IPS DF 6.9 (cell line): Measurements from ENCODE around the gene IFNA6.
"Not testable (repeated sequence)": the region's sequence is repeated elsewhere in the genome, so short reads cannot be mapped to it uniquely, and the experiment has no call there.

ENCODE experiments used
- DNase-seq: peaks from one replicate; pipeline ENCODE4 v3.0.0-alpha.2; 2013; ENCODE audit warnings: low read depth, low spot score
- H3K27ac ChIP-seq: one replicate; pipeline ENCODE4 v1.5.1; 2013; ENCODE audit warnings: low read length, control low read depth
- H3K27me3 ChIP-seq: 2 replicates; pipeline ENCODE4 v1.6.1; 2013; ENCODE audit warnings: mild to moderate bottlenecking, low read length; ENCODE audit not compliant: control insufficient read depth, insufficient read depth
- H3K36me3 ChIP-seq: 2 replicates; pipeline ENCODE4 v1.6.1; 2013; ENCODE audit warnings: low read length; ENCODE audit not compliant: control insufficient read depth, insufficient read depth
- H3K4me1 ChIP-seq: 2 replicates; pipeline ENCODE4 v1.6.1; 2013; ENCODE audit warnings: low read length; ENCODE audit not compliant: control insufficient read depth, insufficient read depth
- H3K4me3 ChIP-seq: 2 replicates; pipeline ENCODE4 v1.5.1; 2013; ENCODE audit warnings: mild to moderate bottlenecking, low read length
- H3K9me3 ChIP-seq: 2 replicates; pipeline ENCODE4 v1.6.1; 2013; ENCODE audit warnings: low read length, inconsistent platforms; ENCODE audit not compliant: control insufficient read depth, insufficient read depth
- WGBS: extraction: QIAGEN DNeasy Blood & Tissue Kit; methylation state at CpG from one replicate; pipeline ENCODE4 v1.1.7; 2013; ENCODE audit warnings: mixed read lengths, missing lambda C conversion rate; ENCODE audit not compliant: insufficient read length, insufficient coverage; 5-methylcytosine and 5-hydroxymethylcytosine counted together

IFNA6 gene

GRCh38 chr9:21350787-21351186 lies at the start of gene IFNA6:
Gene IFNA6 (minus strand): TSS chr9:21350887. CDS start chr9:21350887, 0 bp downstream.
- no peaks in the 10 kb centered on the region for H3K27me3 ChIP-seq
- no peaks in the 10 kb centered on the region for H3K9me3 ChIP-seq
- H3K4me3 ChIP-seq, result no peak within 1 kb of the TSS
- no peaks in the 10 kb centered on the region for H3K4me1 ChIP-seq
- H3K36me3 ChIP-seq, result no peaks in the 10 kb centered on the region
- WGBS, result no CpG with 5 or more reads among the region's 1 CpG
- no peak for DNase-seq
- H3K27ac ChIP-seq, result no peak within 1 kb of the TSS

GRCh38 chr9:21399956-21400355 lies 49.3 kb upstream of the IFNA6 start:
- no CpG with 5 or more reads among the region's 3 CpGs for WGBS

DNA sequence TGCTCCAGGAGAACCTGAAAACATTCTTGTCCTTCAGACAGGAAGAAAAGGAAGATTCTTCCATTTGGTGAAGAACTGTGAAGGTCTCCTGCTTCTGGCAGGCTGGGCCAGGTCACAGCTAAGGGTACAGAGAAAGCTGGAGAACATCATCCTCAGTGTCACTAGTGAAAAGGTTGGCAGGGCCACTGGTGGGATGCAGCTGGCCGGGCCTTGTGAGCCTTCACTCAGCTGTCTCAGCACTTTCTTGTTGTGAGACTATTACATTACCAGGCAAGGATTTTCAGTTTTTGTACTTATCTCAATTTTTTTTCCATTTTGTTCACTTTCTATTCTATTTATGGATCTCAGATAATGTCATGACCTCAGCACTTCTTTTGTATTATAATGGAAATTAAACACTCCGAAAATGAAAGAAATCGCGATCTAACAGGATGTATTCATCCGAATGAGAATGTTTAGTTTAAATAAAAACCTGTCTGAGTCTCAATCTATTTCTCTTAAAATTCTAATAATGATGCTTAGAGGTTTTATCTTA lies 48.3 kb upstream of the IFNA6 start:
- H3K9me3 ChIP-seq, result no peaks in the 10 kb centered on the region

More at GRCh38 chr9:21399956-21400355, 49.3 kb upstream of the IFNA6 start:
- H3K4me3 ChIP-seq, result no peak overlapping the region
- no peak overlapping the region for H3K27ac ChIP-seq
- H3K27me3 ChIP-seq, result peaks cover 4% of the 10 kb centered on the region; the same call in 1 of the 2 replicates
- no peaks in the 10 kb centered on the region; the same call in 1 of the 2 replicates for H3K4me1 ChIP-seq
- DNase-seq, result no peak
- H3K9me3 ChIP-seq, result no peaks in the 10 kb centered on the region
- H3K36me3 ChIP-seq, result no peaks in the 10 kb centered on the region

GRCh38 chr9:21395778-21396717 lies 45.4 kb upstream of the IFNA6 start:
- peak; percentile 48 for DNase-seq
- H3K9me3 ChIP-seq, result no peaks in the 10 kb centered on the region
- peaks cover 2% of the 10 kb centered on the region; the same call in 1 of the 2 replicates for H3K27me3 ChIP-seq
- H3K36me3 ChIP-seq, result no peaks in the 10 kb centered on the region
- no peak overlapping the region for H3K27ac ChIP-seq
- peak overlapping the region; percentile 33; the same call in 1 of the 2 replicates for H3K4me3 ChIP-seq
- no CpG with 5 or more reads among the region's 40 CpGs for WGBS
- H3K4me1 ChIP-seq, result no peaks in the 10 kb centered on the region; the same call in 1 of the 2 replicates

More for the DNA sequence above, 48.3 kb upstream of the IFNA6 start:
- no peaks in the 10 kb centered on the region; the same call in 1 of the 2 replicates for H3K4me1 ChIP-seq
- WGBS, result no CpG with 5 or more reads among the region's 5 CpGs
- H3K4me3 ChIP-seq, result no peak overlapping the region
- peaks cover 4% of the 10 kb centered on the region; the same call in 1 of the 2 replicates for H3K27me3 ChIP-seq
- no peaks in the 10 kb centered on the region for H3K36me3 ChIP-seq
- no peak overlapping the region for H3K27ac ChIP-seq
- DNase-seq, result no peak

DNA sequence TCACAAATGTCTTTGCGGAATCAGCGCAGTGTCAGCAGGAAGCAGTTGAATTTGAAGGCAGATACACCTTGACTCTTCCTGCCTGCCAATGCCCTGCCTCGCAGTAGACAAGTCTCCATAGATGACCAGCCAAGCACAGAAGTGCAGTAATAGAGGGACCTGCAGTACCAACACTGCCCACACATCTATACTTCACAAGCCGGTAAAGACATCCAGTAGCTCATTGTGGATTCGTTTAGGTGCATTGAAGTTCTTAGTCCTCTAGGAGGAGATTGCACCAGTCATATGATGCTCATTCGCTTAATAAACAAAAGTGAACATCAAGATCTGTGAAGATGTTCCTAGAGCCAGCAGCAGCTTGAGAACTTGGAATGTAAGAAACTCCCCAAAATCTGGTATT lies 41.6 kb upstream of the IFNA6 start:
- WGBS, result no CpG with 5 or more reads among the region's 6 CpGs
- H3K4me1 ChIP-seq, result no peaks in the 10 kb centered on the region; the same call in 1 of the 2 replicates
- DNase-seq, result no peak
- no peak overlapping the region for H3K27ac ChIP-seq
- no peaks in the 10 kb centered on the region for H3K9me3 ChIP-seq
- H3K36me3 ChIP-seq, result no peaks in the 10 kb centered on the region
- no peak overlapping the region for H3K4me3 ChIP-seq
- peaks cover 2% of the 10 kb centered on the region; the same call in 1 of the 2 replicates for H3K27me3 ChIP-seq

DNA sequence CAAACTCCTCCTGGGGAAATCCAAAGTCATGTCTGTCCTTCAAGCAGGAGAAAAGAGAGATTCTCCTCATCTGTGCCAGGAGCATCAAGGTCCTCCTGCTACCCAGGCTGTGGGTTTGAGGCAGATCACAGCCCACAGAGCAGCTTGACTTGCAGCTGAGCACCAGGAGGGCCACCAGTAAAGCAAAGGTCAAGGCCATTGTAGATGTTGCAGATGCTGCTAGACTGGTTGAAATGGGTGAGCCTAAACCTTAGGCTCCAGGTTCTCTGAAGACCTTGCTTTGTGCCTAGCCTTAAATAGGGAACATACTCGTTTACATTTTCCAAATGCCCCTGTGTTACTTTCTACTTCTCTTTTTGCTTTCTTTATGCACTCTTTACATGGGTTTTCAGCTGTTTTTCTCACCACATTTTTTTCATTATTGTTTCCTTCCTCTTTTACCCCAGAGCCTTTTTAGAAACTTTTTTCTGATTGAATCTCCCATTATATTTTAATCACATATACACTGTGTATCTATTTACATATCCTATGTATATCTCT lies 34.5 kb upstream of the IFNA6 start, which contains the start of gene IFNA2:
TSS of gene IFNA2 (minus strand) at position 268 of the 540 bp plus-strand sequence. CDS start at position 199, 69 bp downstream.
- Histone ChIP-seq H3K9me3 (no peaks in the 10 kb centered on the region), H3K4me1 (no peaks in the 10 kb centered on the region; the same call in 1 of the 2 replicates), H3K27me3 (no peaks in the 10 kb centered on the region), H3K27ac (no peak within 1 kb of the TSS), H3K4me3 (no peak within 1 kb of the TSS), H3K36me3 (no peaks in the 10 kb centered on the region)
- WGBS, result no CpG with 5 or more reads among the region's 1 CpG
- no peak for DNase-seq

- Histone ChIP-seq H3K4me3 (no peak overlapping the region), H3K27me3 (no peaks in the 10 kb centered on the region), H3K4me1 (no peaks in the 10 kb centered on the region; the same call in 1 of the 2 replicates), H3K27ac (no peak overlapping the region), H3K36me3 (no peaks in the 10 kb centered on the region), H3K9me3 (no peaks in the 10 kb centered on the region)
- DNase-seq, result no peak
- no CpG with 5 or more reads among the region's 4 CpGs for WGBS
Measured at GRCh38 chr9:21383627-21384026, 32.9 kb upstream of the IFNA6 start.

- no peak overlapping the region for H3K4me3 ChIP-seq
- no peaks in the 10 kb centered on the region; the same call in 1 of the 2 replicates for H3K4me1 ChIP-seq
- no peaks in the 10 kb centered on the region for H3K9me3 ChIP-seq
- H3K27me3 ChIP-seq, result no peaks in the 10 kb centered on the region
- H3K36me3 ChIP-seq, result no peaks in the 10 kb centered on the region
- no peak overlapping the region for H3K27ac ChIP-seq
- no peak for DNase-seq
- whole genome bisulfite sequencing, result no CpG with 5 or more reads among the region's 5 CpGs
Measured at GRCh38 chr9:21381448-21382339, 31.0 kb upstream of the IFNA6 start.

DNA sequence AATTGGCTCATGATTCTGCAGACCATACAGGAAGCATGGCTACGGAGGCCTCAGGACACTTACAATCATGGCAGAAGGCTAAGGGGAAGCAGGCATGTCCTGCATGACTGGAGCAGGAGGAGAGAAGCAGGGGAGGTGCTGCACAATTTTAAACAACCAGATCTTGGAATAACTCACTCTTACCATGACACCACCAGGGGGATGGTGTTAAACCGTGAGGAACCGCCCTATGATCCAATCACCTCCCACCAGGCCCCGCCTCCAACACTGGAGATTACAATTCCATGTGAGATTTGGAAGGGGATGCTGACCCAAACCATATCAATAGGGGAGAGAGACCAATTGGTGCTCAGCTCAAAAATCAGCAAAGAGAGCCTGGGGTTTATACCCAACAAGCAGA lies 20.8 kb upstream of the IFNA6 start:
- not testable (repeated sequence) for H3K27ac ChIP-seq, H3K4me1 ChIP-seq, H3K27me3 ChIP-seq, H3K4me3 ChIP-seq, DNase-seq, H3K36me3 ChIP-seq, H3K9me3 ChIP-seq
- no CpG with 5 or more reads among the region's 4 CpGs for WGBS
